HG03135 (cell line): ENCODE data around the gene SPATA21.
"Not testable (repeated sequence)": the region's sequence is repeated elsewhere in the genome, so short reads cannot be mapped to it uniquely, and the experiment has no call there.

Experiments
- ATAC-seq: cut with Tn5 transposase; IDR thresholded peaks from one replicate; pipeline ENCODE4 v1.9.1; 2021; ENCODE audit warnings: mild to moderate bottlenecking, moderate library complexity; ENCODE audit not compliant: unreplicated experiment

SPATA21 gene

DNA sequence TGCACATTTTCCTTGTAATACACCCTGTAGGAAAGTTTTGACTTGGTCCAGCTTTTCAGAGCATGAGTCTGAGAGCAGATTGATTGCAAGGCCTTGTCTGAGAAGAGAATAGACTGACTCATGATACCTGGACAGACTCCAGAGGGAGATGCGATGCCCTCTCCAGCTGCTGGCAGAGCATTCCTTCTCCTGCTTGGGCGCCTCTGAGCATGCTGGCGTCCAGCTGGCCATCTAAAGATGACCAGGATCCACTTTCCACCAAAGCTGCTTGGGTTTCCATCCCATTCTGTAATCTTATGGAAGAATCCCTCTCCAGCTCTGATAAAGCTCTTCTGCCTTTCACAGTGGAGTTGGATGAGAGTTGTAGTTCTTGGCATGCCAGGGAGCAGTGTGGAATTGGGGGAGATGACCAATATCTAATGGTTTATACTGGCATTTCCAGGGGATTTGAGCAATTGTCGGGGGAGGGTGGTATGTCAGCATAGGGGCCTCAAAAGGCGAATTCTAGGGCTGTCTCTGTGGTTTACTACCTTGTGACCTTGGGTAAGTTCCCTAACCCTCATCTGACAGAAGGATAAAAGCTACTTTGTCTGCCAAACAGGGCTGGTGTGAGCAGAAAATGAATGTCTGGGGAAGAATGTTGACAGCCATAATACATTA, 50.6 kb downstream of the SPATA21 start:
- ATAC-seq: no peak

GRCh38 chr1:16385659-16386453, 51.4 kb downstream of the SPATA21 start:
- ATAC-seq: no peak

DNA sequence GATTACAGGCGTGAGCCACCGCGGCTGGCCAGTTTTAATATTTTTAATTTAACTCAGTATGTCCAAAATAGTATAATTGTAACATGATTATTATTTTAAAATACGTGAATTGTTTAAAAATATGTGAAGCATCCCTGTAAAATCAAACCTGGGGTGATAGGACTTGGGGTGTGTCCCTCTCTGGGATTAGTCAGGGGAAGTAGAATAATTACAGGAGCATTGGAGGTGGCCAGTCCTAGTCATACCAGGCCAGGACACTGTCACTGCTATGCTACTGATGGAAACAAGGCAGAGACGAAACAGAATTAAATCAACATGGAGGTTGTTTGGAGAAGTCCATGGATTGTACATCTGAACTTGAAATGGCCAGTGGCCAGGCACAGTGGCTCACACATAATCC, 53.3 kb downstream of the SPATA21 start:
- ATAC-seq: no peak

DNA sequence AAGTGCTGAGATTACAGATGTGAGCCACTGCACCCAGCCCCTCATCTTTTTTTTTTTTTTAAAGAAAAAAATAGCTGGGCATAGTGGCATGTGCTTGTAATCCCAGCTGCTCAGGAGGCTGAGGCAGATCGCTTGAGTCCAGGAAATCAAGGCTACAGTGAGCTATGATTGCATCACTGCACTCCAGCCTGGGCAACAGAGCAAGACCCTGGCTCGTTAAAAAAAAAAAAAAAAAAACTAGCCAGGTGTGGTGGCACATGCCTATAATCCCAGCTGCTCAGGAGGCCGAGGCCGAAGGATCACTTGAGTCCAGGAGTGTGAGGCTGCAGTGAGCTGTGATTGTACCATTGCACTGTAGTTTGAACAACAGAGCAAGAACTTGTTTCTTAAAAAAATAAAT, 56.4 kb downstream of the SPATA21 start:
- no peak for ATAC-seq

DNA sequence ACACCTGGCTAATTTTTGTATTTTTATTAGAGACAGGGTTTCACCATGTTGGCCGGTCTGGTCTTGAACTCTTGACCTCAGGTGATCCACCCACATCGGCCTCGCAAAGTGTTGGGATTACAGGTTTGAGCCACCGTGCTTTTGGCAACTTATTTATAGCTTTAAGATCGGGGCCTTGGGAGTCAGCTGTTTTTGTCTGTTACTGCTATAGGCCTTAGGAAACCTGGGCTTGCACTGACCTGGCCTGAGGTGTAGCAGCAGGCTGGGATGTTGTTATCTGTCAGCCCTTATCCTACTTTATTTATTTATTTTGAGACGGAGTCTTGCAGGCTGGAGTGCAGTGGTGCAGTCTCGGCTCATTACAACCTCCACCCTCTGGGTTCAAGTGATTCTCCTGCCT, 58.8 kb downstream of the SPATA21 start:
- no peak for ATAC-seq

GRCh38 chr1:16376971-16377370, 60.3 kb downstream of the SPATA21 start:
- ATAC-seq: no peak

DNA sequence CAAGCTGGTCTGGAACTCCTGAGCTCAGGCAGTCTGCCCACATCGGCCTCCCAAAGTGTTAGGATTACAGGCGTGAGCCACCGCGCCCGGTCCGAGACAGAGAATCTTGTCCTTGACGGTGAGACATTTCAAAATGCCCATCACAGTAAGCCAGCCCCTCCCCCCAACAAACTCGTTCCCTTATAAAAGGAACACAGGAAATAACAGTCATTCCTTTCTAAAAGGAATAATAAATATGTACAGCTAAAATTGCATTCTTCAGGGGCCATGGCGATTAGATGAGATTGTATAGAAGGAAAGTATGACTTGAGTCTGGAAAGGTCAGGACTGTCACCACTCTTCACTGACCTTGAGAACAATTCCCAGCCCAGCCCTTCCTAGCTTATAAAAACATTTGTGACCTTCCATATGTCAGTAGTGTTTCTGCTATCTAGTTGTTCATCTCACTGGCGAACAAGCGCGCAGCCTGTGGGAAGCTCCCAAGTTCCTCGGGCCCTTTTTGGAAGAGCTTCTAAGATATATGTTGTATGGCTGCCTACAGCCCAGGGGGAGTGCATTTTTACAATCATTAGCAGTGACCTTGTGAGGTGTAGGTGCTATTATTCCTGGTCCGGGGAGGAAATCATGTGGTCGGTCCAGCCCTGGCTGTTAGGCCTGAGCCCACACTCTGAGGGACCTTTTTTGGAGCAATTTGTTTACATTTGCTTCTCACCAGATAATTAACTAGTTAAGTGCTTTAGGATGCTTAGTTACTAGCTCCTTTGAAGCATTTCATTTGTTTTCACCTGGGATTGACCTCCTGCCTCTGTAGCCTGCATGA, 61.5 kb downstream of the SPATA21 start:
- ATAC-seq: no peak

DNA sequence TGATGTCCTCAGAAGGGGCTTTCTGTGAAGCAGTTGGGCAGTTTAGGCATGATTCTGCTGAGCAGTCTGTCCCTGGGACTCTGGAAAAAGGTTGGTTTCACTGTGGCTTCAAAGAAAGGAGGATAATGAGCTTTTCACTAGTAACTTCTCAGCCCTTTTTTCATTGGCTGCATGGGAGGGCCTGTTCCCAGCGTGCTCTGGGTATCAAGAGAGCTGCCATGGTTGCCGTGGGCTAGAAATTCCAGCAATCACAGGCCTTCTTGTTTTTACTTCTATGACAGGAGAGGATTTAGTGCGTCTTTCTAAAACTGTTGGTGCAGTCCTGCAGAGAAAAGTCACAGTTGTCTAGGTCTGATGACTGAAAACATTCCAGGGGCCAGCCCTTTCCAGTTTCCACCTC, 63.0 kb downstream of the SPATA21 start:
- ATAC-seq: no peak

- no peak for ATAC-seq
Measured at GRCh38 chr1:16372535-16373285, 64.5 kb downstream of the SPATA21 start.

- no peak for ATAC-seq
Measured at GRCh38 chr1:16371725-16372124, 65.5 kb downstream of the SPATA21 start.

GRCh38 chr1:16369821-16370220, 67.4 kb downstream of the SPATA21 start:
- ATAC-seq: no peak

- no peak for ATAC-seq
Measured at GRCh38 chr1:16367968-16368890, 69.0 kb downstream of the SPATA21 start.

DNA sequence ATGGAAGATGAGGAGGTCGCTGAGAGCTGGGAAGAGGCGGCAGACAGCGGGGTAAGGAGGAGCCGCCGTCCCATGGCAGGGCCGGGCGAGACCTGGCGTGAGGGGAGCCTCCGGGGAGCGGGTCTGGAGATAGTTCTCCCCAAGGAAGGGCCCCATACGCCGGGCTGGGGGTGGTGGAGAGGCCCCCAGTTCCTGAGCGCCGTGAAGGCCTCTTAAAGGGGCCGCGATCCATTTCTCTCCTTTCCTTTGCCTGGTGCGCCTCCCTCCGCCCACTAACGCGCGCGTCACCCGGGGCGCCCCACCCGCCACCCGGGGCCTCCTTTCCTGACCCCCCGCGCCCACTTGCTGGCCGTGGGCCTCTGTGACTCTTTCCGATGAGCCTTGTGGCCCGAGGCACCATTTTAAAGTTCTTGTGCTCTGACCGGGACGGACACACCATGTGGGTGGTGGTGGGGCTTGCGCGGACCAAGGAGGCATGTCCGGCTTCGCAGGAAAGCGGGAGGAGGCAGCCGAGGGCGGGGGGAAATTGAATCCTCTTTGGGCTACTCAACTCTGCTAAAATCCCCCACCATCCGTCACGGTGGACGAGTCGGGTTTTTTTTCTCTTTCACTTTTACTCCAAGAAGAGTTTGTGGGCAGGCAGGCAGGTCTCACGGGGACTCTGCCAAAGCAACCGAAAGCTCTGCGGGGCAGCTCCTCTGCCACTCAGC, 69.8 kb downstream of the SPATA21 start:
- peak; percentile 61 for ATAC-seq

GRCh38 chr1:16366722-16367257, 70.4 kb downstream of the SPATA21 start, which contains the start of gene SZRD1:
TSS of gene SZRD1 (plus strand) at chr1:16367242. CDS start at chr1:16367258, 16 bp downstream.
- ATAC-seq: peak; percentile 84

GRCh38 chr1:16365146-16365498, 72.1 kb downstream of the SPATA21 start:
- ATAC-seq: not testable (repeated sequence)

DNA sequence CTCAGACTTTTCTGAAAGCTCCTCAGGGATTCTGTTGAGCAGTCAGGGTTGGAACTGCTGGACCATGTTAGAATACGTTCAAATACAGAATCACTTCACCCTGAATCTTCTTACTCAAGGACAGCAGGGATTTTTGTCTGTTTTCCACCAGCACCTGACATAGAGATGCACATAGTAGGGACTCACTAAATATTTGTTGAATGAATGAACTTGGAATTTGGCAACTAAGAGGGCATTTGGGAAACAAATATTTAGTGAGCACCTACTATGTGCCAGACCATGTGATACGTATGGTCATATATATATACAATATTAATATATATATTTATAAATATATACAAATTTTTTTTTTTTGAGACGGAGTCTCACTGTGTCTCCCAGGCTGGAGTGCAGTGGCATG, 80.4 kb downstream of the SPATA21 start:
- no peak for ATAC-seq

DNA sequence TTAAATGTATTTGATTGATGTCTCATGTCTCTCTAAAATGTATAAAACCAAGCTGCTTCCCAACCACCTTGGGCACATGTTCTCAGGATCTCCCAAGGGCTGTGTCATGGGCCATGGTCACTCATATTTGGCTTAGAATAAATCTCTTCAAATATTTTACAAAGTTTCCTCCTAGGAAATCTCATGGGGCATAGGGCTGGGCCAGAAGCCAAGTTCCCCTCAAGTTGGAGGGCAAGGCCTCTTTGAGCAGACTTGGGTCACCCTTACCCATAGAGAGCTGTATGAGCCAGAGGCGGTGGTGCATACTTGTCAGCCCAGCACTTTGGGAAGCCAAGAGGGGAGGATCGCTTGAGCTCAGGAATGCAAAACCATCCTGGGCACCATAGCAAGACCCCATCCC, 82.6 kb downstream of the SPATA21 start:
- no peak for ATAC-seq

GRCh38 chr1:16352842-16353535, 84.2 kb downstream of the SPATA21 start:
- ATAC-seq: no peak
